Fibroblast of lung (primary cell): Measurements from ENCODE around the gene ICE1. TPM values are rescaled to one million over a fixed set of nuclear protein-coding genes. Genes with fewer than 3 reads are reported as not detected.
"Not testable (repeated sequence)": the region's sequence is repeated elsewhere in the genome, so short reads cannot be mapped to it uniquely, and the experiment has no call there.

Source experiments
- DNase-seq, 2 donors: peaks; one replicate each; pipeline versions ENCODE4 v3.0.0 to v3.0.0-alpha.2; 2010; ENCODE audit warnings: low read depth in 2 of 2
- H2AFZ ChIP-seq: 2 replicates; pipeline ENCODE4 v1.5.1; 2012; ENCODE audit warnings: low read length, control low read depth, inconsistent platforms
- H3K27ac ChIP-seq: 2 replicates; pipeline ENCODE4 v1.5.1; 2011; ENCODE audit warnings: low read length, control low read depth; ENCODE audit not compliant: insufficient read depth
- H3K27me3 ChIP-seq: 2 replicates; pipeline ENCODE4 v1.5.1; 2011; ENCODE audit warnings: mild to moderate bottlenecking, low read length; ENCODE audit not compliant: control insufficient read depth, insufficient read depth
- H3K36me3 ChIP-seq: 2 replicates; pipeline ENCODE4 v1.5.1; 2011; ENCODE audit warnings: low read length; ENCODE audit not compliant: control insufficient read depth, insufficient read depth
- H3K4me1 ChIP-seq: 2 replicates; pipeline ENCODE4 v1.5.1; 2011; ENCODE audit warnings: low read length; ENCODE audit not compliant: control insufficient read depth, insufficient read depth; ENCODE audit errors: extremely low read depth
- H3K4me2 ChIP-seq: 2 replicates; pipeline ENCODE4 v1.5.1; 2011; ENCODE audit warnings: low read length, control low read depth; ENCODE audit not compliant: insufficient read depth; ENCODE audit errors: extremely low read depth
- H3K4me3 ChIP-seq, 4 experiments: fragments of 200-600 bp in 1 of 4; sonication (generic) in 1 of 4; replicated peaks in 1 of 4; 2 replicates each; pipeline ENCODE4 v1.5.1; 2011 to 2016; ENCODE audit warnings: low read length in 4 of 4, low read depth in 3 of 4, mild to moderate bottlenecking in 3 of 4, control low read depth in 2 of 4, inconsistent platforms in 1 of 4, mixed read lengths in 1 of 4; ENCODE audit not compliant: insufficient read depth in 1 of 4; ENCODE audit errors: control extremely low read depth in 1 of 4
- H3K79me2 ChIP-seq: 2 replicates; pipeline ENCODE4 v1.5.1; 2012; ENCODE audit warnings: mild to moderate bottlenecking, low read length, inconsistent platforms; ENCODE audit not compliant: control insufficient read depth, insufficient read depth
- H3K9ac ChIP-seq: 2 replicates; pipeline ENCODE4 v1.5.1; 2011; ENCODE audit warnings: mild to moderate bottlenecking, low read length, control low read depth; ENCODE audit not compliant: insufficient read depth
- H3K9me3 ChIP-seq: 2 replicates; pipeline ENCODE4 v1.5.1; 2012; ENCODE audit warnings: low read depth, low read length; ENCODE audit not compliant: control insufficient read depth, insufficient read depth
- H4K20me1 ChIP-seq: 2 replicates; pipeline ENCODE4 v1.5.1; 2011; ENCODE audit warnings: low read length; ENCODE audit not compliant: control insufficient read depth, insufficient read depth; ENCODE audit errors: extremely low read depth
- CTCF ChIP-seq, 2 donors: IDR thresholded peaks in 1 of 2; conservative IDR thresholded peaks in 1 of 2; 1 replicate in 1 of 2; 2 replicates in 1 of 2; pipeline ENCODE4 v1.5.1; 2011 to 2012; ENCODE audit warnings: low read length in 2 of 2, control low read depth in 1 of 2, inconsistent platforms in 1 of 2, low read depth in 1 of 2, mild to moderate bottlenecking in 1 of 2
- EZH2 ChIP-seq: IDR thresholded peaks from 2 replicates; pipeline ENCODE4 v1.5.1; 2012; ENCODE audit warnings: low read length, control low read depth, mild to moderate bottlenecking; ENCODE audit errors: missing control alignments
- polyA plus RNA-seq, 2 donors: library from polyadenylated mRNA; depleted of rRNA in 1 of 2; stranded (reverse) in 1 of 2; unstranded in 1 of 2; fragments of >200 nt; gene quantifications; 2 replicates each; pipeline ENCODE4 v1.2.1, GENCODE V29; 2011 to 2012; ENCODE audit warnings: missing spikeins in 1 of 2
- total RNA-seq: library from RNA; depleted of rRNA; stranded (reverse); fragments of >200 nt; gene quantifications from 2 replicates; pipeline ENCODE4 v1.2.1, GENCODE V29; 2014

The ICE1 gene
- total and polyA plus RNA-seq, 2 donors (not counting 1 experiment from before 2014, with no cell fraction given): 17.6 to 24.4 TPM

DNA sequence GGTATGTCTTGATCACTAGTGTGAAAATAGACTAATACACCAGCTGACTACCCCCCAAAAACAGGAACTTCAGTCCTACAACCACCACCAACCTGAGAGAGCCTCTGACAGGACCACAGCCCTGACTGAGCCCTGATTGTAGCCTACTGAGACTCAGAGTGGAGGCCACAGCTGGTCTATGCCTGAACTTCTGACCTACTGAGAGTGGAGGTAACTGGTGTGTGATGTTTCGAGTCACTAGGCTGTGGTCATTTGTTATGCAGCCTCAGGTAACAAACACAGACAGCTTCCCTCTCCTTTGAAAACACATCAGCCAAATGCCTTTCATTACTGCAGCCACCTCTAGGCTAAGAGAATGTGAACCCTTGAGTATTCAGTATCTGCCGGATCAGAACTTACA is 30.0 kb upstream of the ICE1 start:
- H3K4me2 ChIP-seq: not testable (repeated sequence)

DNA sequence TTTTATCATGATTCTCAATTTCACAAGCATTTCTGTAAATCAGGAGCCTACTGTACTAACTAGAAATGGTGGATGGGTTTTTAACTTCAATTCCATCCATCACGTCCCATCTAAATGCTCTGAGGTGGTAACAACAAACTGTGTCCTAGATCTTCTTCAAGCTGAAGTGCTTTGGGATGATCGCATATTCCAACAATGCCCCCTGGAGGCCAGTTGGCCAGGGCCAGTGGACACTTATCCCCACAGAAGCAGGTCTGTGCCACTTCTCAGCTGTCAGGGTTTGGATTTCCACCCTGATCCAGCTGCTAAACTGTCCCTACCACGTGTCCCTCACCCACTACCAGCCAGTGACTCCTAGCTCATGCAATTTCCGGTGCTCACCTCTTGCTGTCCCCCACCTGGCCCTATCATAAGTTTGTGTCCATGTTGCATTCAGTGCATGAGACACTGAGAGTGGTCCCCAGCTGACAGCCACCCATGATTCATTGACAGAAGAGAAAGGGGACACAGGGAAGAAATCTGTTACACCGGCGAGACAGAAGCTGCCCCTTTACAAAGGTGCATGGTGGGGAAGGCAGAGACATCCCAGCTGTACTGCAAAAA is 28.0 kb upstream of the ICE1 start:
- H3K9me3 ChIP-seq, H3K4me2 ChIP-seq, H3K27me3 ChIP-seq, H2AFZ ChIP-seq, H3K9ac ChIP-seq, H3K36me3 ChIP-seq, H4K20me1 ChIP-seq, H3K27ac ChIP-seq, H3K79me2 ChIP-seq, H3K4me3 ChIP-seq, H3K4me1 ChIP-seq: not testable (repeated sequence)
- DNase-seq: peak; percentile 51 to 52
- peak; percentile 31 to 52 for TF ChIP-seq CTCF (conservative IDR thresholded peaks at IDR 0.05 in 1 of 2, IDR thresholded peaks at IDR 0.05 in 1 of 2; ENCODE audit: low read depth in 1 of 2, low read length in 2 of 2)

More for the DNA sequence above, 30.0 kb upstream of the ICE1 start:
- H3K27ac ChIP-seq, H3K9me3 ChIP-seq, DNase-seq, H4K20me1 ChIP-seq, H3K79me2 ChIP-seq, H3K9ac ChIP-seq, H2AFZ ChIP-seq, H3K4me3 ChIP-seq, H3K27me3 ChIP-seq, H3K36me3 ChIP-seq, H3K4me1 ChIP-seq: not testable (repeated sequence)

DNA sequence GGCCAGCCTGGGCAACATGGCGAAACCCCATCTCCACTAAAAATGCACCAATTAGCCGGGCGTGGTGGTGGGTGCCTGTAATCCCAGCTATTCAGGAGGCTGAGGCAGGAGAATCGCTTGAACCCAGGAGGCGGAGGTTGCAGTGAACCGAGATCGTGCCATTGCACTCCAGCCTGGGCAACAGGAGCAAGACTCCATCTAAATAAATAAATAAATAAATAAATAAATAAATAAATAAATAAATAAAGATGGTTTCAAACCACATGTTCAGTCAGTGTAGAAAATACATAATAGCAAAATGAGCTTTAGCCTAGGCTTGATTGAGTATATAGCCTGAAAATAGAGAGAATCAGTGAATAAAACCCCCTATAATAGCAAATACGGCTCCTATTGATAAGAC is 27.4 kb upstream of the ICE1 start:
- not testable (repeated sequence) for H3K27me3 ChIP-seq, H3K79me2 ChIP-seq, H4K20me1 ChIP-seq, H3K4me2 ChIP-seq, H3K9ac ChIP-seq, H3K4me1 ChIP-seq, H3K27ac ChIP-seq, H3K36me3 ChIP-seq, H2AFZ ChIP-seq, H3K4me3 ChIP-seq, H3K9me3 ChIP-seq, DNase-seq

DNA sequence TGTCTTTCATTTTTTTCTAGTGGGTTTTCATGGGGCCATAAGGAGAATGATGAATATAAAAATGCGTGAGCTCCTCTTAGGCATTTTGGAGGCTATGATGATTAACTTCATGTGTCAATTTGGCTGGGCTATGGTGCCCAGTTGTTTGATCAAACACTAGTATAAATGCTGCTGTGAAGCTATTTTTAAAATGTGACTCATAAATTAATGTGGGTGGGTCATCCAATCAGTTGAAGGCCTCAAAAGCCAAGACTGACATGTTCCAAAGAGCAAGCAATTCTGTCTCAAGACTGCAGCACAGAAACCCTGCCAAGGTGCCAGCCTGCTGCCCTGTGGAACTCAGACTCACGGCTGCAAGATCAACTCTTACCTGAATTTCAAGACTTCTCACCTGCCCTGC is 24.4 kb upstream of the ICE1 start:
- Histone ChIP-seq H3K79me2 (no peaks in the 10 kb centered on the region), H3K36me3 (no peaks in the 10 kb centered on the region), H3K4me1 (no peaks in the 10 kb centered on the region), H4K20me1 (no peaks in the 10 kb centered on the region), H3K27me3 (no peaks in the 10 kb centered on the region), H3K27ac (no peak overlapping the region), H3K4me2 (no peak overlapping the region), H3K9ac (no peak overlapping the region), H3K4me3 (no peak overlapping the region), H3K9me3 (no peaks in the 10 kb centered on the region), H2AFZ (no peak overlapping the region)
- TF ChIP-seq CTCF (conservative IDR thresholded peaks at IDR 0.05 in 1 of 2, IDR thresholded peaks at IDR 0.05 in 1 of 2; ENCODE audit: low read depth in 1 of 2, low read length in 2 of 2): no peak
- no peak for TF ChIP-seq EZH2
- peak in 1 of 2 donors; percentile 4 for DNase-seq
